Loucy (cell line): ENCODE data around the gene SCGB1A1.

Experiments used
- H2AFZ ChIP-seq: fragments of 200-600 bp; sonication (generic); 2 replicates; pipeline ENCODE4 v1.6.0; 2016; ENCODE audit warnings: antibody characterized with exemption, mild to moderate bottlenecking, low read length, moderate library complexity
- H3F3A ChIP-seq: fragments of 200-600 bp; 2 replicates; pipeline ENCODE4 v1.6.0; 2016; ENCODE audit warnings: antibody characterized with exemption, low read depth, mild to moderate bottlenecking
- H3K27me3 ChIP-seq: fragments of 200-600 bp; sonication (generic); 2 replicates; pipeline ENCODE4 v1.6.1; 2014; ENCODE audit warnings: low read length, mild to moderate bottlenecking; ENCODE audit not compliant: insufficient read depth, poor library complexity, severe bottlenecking
- H3K36me3 ChIP-seq: fragments of 200-600 bp; sonication (generic); 2 replicates; pipeline ENCODE4 v1.6.1; 2016; ENCODE audit warnings: low read length; ENCODE audit not compliant: insufficient read depth
- H3K4me1 ChIP-seq: fragments of 200-600 bp; sonication (generic); 2 replicates; pipeline ENCODE4 v1.5.1; 2014; ENCODE audit warnings: low read length, mild to moderate bottlenecking; ENCODE audit not compliant: insufficient read depth, poor library complexity, severe bottlenecking
- H3K4me2 ChIP-seq: fragments of 200-600 bp; sonication (generic); 2 replicates; pipeline ENCODE4 v1.6.0; 2014; ENCODE audit warnings: antibody characterized with exemption, low read length, low read depth, mild to moderate bottlenecking; ENCODE audit not compliant: poor library complexity, severe bottlenecking
- H3K4me3 ChIP-seq: fragments of 200-600 bp; sonication (generic); 2 replicates; pipeline ENCODE4 v1.5.1; 2014; ENCODE audit warnings: low read length, mild to moderate bottlenecking, mixed read lengths; ENCODE audit not compliant: poor library complexity, severe bottlenecking
- H3K79me2 ChIP-seq: fragments of 200-600 bp; sonication (generic); 2 replicates; pipeline ENCODE4 v1.6.1; 2014; ENCODE audit warnings: low read length; ENCODE audit not compliant: insufficient read depth
- H3K9ac ChIP-seq: fragments of 200-600 bp; sonication (generic); 2 replicates; pipeline ENCODE4 v1.6.0; 2014; ENCODE audit warnings: mild to moderate bottlenecking, low read depth, low read length, moderate library complexity; ENCODE audit not compliant: poor library complexity, severe bottlenecking
- H3K9me2 ChIP-seq: fragments of 200-600 bp; sonication (generic); replicated peaks from 2 replicates; pipeline ENCODE4 v1.6.1; 2016; ENCODE audit warnings: low read depth, low read length, mixed read lengths
- H3K9me3 ChIP-seq: fragments of 200-600 bp; sonication (generic); 2 replicates; pipeline ENCODE4 v1.6.1; 2014; ENCODE audit warnings: mild to moderate bottlenecking, antibody characterized with exemption, low read length, low read depth; ENCODE audit not compliant: insufficient read depth
- H4K20me1 ChIP-seq: fragments of 200-600 bp; sonication (generic); 2 replicates; pipeline ENCODE4 v1.6.0; 2014; ENCODE audit warnings: antibody characterized with exemption, low read length, mild to moderate bottlenecking; ENCODE audit not compliant: insufficient read depth, poor library complexity, severe bottlenecking
- EZH2phosphoT487 ChIP-seq: fragments of 200-600 bp; IDR thresholded peaks from 2 replicates; pipeline ENCODE4 v1.6.1; 2018; ENCODE audit warnings: antibody characterized with exemption, mild to moderate bottlenecking, moderate library complexity, borderline replicate concordance
- TF ChIP-seq, protein P1 (sequence below): fragments of 200-600 bp; sonication (generic); conservative IDR thresholded peaks from 2 replicates; pipeline ENCODE4 v1.5.1; 2014; ENCODE audit warnings: mild to moderate bottlenecking, antibody characterized with exemption, low read length

The SCGB1A1 gene

GRCh38 chr11:62471603-62472002, 52.8 kb downstream of the SCGB1A1 start:
- H3K36me3 ChIP-seq: no peaks in the 10 kb centered on the region
- H3K9ac ChIP-seq: no peak overlapping the region
- H3K27me3 ChIP-seq: no peaks in the 10 kb centered on the region
- H3K4me1 ChIP-seq: peaks cover 4% of the 10 kb centered on the region
- TF ChIP-seq EZH2phosphoT487: no peak
- TF ChIP-seq, protein P1, sequence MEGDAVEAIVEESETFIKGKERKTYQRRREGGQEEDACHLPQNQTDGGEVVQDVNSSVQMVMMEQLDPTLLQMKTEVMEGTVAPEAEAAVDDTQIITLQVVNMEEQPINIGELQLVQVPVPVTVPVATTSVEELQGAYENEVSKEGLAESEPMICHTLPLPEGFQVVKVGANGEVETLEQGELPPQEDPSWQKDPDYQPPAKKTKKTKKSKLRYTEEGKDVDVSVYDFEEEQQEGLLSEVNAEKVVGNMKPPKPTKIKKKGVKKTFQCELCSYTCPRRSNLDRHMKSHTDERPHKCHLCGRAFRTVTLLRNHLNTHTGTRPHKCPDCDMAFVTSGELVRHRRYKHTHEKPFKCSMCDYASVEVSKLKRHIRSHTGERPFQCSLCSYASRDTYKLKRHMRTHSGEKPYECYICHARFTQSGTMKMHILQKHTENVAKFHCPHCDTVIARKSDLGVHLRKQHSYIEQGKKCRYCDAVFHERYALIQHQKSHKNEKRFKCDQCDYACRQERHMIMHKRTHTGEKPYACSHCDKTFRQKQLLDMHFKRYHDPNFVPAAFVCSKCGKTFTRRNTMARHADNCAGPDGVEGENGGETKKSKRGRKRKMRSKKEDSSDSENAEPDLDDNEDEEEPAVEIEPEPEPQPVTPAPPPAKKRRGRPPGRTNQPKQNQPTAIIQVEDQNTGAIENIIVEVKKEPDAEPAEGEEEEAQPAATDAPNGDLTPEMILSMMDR: no peak
- no peak overlapping the region for H3K4me3 ChIP-seq
- H3K4me2 ChIP-seq: no peak overlapping the region
- H3K9me2 ChIP-seq: no peaks in the 10 kb centered on the region
- H4K20me1 ChIP-seq: no peaks in the 10 kb centered on the region
- H3K9me3 ChIP-seq: no peaks in the 10 kb centered on the region
- no peaks in the 10 kb centered on the region for H3K79me2 ChIP-seq
- no peaks in the 10 kb centered on the region for H3F3A ChIP-seq
- H2AFZ ChIP-seq: no peak overlapping the region

- Histone ChIP-seq H2AFZ (no peak overlapping the region), H3K27me3 (no peaks in the 10 kb centered on the region), H3K9me3 (no peaks in the 10 kb centered on the region), H3K4me1 (peaks cover 4% of the 10 kb centered on the region), H3K79me2 (no peaks in the 10 kb centered on the region), H3K9ac (no peak overlapping the region), H3K9me2 (no peaks in the 10 kb centered on the region), H3K36me3 (no peaks in the 10 kb centered on the region), H3F3A (no peaks in the 10 kb centered on the region), H4K20me1 (no peaks in the 10 kb centered on the region), H3K4me3 (no peak overlapping the region), H3K4me2 (no peak overlapping the region)
- no peak for TF ChIP-seq EZH2phosphoT487
- TF ChIP-seq, protein P1: no peak
Observed at GRCh38 chr11:62472063-62472884, 53.4 kb downstream of the SCGB1A1 start.
